T1000 (cell line): Measurements from ENCODE around the gene HENMT1.

ENCODE experiments used
- DNase-seq: peaks from one replicate; lab custom pipeline; 2025; ENCODE audit warnings: mixed read lengths; lab: John Stamatoyannopoulos, UW

HENMT1 gene

DNA sequence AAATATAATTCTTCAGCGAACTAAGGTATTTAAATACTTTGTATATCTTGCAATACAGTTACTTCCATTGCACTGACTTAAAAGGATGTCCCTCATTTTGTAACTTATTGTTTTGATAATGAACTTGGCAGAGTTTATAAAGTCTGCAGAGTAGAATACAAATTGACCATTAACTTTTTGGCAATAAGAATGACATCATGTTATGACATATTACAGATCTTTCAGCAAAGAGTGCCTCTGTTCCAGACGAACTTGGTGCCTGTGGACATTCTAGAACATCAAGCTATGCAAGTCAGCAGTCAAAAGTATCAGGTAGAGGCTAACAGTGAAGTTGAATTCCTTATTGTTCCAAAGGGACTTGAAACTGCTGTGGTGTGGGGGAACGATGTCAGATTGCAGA is 32.9 kb downstream of the HENMT1 start:
- no peak for DNase-seq

DNA sequence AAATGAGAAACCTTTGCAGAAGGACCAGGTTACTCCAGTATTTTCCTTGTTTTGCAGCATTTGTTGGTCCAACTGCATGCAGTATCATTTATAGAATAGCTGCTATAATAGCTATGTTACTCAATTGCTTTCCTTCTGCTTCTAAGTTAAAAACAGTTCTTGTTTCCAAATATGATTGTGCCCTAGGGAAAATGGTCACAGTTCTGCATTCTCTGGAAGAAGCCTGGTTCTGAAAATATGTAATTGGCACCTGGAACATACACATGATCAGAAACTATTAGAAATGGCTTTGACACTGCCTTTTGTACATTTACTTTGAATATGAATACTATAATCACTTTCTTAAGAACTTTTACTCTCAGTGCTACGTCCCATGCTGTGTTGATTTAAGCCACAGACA is 33.6 kb downstream of the HENMT1 start:
- DNase-seq, result no peak

DNA sequence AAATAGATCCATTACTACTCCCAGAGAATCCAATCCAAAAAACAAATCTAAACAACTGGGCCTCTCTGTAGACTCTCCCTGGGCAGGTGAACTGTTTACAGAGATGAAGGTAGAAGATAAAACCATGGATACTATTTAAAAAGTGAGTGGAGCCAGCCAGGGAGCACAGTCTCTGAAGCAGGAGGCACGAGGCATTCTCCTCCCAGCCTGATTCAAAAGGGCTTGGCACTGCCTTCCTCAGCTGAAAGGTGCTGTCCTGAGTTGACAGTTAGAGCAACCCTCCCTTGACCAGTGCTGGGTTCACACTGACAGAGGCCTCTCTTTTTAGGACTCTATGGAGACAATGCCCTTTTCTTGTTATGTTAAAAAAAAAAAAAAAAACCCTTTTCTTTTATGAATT is 36.8 kb downstream of the HENMT1 start:
- no peak for DNase-seq

DNA sequence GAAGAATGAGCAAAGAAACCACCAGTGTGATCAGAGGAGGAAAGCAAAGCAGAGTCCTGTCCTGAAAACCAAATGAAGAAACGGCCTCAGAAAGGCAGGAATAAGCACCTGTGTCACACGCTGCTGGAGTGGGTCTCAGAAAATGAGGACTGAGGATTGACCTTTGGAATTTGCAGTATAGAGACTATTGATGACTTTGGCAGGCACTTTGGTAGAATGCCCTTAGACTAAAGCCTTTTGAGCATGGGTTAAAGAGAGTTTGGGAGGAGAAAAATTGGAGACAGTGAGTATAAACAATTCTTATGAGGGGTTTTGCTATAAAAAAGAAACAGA is 43.2 kb downstream of the HENMT1 start:
- no peak for DNase-seq

DNA sequence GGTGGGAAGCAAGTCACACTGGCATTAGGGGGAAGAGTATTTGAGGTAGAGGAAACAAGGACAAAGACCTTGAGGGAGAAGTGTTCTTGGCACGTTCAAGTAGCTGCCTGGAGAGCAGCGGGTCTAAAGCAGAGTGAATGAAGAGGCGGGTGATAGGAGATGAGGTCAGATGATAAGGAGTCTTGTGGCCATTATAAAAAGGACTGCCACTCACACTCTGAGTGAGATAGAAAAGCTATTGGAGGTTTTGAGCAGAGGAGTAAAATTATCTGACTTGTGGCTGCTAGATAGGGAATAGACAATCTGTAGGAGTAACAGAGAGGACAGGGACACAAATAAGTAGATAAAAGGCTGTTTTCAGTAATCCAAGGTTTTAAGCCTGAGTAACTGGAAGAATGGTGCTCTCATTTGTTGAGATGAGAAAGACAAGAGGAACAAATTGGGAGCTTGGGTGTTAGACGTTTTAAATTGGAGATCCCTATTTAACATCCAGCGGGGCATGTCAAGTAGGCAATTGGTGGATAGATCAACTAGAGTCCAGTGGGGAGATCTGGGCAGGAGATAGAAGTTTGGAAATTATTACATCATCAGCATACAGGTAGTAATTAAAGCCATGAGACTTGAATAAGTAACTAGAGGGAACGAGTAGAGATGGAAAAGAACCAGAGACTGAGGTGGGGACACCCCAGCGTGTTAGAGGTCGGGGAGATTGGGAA is 43.7 kb downstream of the HENMT1 start:
- no peak for DNase-seq

DNA sequence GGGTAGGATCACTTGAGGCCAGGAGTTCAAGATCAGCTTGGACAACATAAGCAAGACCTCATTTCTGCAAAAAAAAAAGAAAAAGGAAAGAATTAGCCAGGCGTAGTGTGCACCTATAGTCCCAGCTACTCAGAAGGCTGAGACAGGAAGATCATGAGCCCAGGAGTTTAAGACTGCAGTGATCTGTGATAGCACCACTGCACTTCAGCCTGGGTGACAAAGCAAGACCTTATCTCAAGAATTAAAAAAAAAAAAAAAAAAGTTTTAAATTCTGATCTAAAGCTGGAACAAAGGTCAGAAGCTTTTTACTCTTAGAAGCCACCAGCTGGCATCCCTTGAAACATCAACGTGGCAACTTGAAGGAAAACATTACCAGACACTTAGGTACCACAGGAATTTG is 45.3 kb downstream of the HENMT1 start:
- DNase-seq, result no peak

DNA sequence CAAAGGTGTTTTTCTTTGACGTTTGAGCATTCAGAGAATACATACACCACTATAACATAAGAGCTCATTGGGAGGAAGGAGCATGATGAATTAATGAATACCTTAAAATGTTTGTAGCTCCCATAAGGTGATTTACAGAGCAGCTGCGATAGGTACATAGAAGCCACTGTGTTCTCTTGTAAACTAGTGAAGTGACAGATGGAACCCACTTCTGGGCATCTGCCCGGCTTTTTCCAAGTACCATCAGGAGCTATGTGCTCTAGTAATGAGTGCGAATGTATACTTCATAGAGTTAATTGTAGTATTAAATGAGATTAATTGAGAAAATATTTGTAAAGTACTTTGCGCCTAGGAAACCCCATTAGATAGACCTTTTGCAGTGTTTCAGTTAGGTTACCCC is 48.4 kb downstream of the HENMT1 start:
- no peak for DNase-seq

DNA sequence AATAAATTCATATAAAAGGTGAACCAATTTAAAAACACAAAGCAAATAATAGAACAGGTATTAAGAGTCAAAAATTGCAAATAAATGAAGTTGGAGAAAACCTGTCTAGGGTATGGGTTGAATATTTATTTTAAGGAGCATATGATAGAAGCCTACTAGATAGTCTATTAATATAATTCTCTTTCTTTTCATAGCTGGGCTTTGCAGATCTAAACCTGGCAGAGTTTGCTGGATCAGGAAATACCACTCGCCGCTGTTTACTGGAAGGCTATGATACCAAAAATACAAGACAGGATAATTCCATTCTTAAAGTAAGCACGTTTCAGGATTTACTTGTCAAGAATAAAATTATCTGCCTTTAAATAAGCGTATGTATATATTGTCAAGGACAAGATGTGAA is 48.9 kb downstream of the HENMT1 start:
- DNase-seq, result no peak

DNA sequence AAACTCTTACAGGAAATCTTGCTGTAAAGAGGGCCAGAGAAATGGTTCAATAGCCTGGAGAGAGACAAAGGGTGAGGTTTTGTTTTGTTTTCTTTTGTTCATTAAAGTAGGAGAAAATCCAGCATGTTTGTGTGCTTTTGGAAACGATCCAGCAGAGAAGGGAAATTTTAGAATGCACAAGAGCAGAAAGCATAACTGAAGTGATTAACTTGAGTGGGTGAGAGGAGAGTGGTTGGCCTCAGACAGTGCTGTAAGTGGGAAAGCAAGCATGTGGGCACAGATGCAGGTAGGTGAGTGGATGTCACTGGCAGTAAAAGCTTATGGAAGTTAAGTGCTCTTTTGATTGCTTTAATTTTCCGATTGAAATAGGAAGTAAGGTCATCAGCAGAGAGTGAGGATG is 50.8 kb downstream of the HENMT1 start:
- DNase-seq, result no peak

DNA sequence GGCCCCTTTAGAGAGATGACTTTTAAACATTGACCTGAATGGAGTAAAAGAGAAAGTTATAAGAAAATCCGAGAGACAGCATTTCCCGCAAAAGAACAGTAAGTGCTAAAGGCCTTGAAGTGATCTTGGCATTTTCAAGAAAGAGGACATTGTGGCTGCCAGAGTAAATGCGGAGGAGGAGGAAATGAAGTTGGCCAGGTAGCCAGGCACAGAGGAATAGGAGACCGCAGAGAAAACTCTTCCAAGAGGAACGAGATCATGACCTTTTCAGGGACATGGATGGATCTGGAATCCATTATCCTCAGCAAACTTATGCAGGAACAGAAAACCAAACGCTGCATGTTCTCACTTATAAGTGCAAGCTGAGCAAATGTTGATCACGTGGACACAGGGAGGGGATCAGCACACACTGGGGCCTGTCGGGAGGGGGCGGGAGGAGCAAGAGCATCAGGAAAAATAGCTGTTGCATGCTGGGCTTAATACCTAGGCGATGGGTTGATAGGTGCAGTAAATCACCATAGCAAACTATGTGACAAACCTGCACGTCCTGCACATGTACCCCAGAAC is 51.3 kb downstream of the HENMT1 start:
- DNase-seq, result no peak

DNA sequence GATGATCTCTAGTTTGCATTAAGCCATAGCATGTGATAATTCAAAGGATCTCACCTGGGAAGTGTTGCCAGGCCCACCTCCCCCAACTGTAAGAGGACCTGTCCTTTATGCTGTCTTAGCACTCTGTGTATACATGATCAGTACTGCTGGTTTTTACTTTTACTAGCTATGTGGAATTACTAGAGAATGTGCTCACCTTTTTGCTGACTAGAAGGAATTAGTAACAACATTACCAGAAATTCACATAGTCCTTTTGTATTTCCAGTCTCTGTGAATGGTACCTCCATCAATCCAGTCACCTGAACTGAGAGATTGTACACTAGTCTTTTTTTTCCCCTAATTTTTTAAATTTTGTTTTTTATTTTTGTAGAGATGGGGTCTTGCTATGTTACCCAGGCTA is 54.4 kb downstream of the HENMT1 start:
- DNase-seq, result no peak

DNA sequence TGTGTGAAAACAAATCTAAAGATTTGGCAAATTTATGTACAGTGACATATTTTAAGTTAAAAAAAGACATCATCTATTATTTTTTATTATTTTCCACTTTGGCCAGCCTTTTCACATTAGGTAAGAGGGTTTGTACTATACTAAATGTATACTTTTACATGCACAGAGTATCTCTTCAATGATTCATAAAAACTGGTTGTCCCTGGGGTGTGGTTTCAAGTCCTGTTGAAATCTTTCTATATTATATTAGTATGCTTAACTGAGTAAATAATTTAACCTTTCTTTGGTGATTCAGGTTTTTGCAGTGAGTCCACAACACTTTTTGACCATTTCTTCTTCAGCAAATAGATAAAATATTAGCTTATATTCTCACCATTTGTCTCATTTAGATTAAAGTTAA is 55.3 kb downstream of the HENMT1 start:
- no peak for DNase-seq

DNA sequence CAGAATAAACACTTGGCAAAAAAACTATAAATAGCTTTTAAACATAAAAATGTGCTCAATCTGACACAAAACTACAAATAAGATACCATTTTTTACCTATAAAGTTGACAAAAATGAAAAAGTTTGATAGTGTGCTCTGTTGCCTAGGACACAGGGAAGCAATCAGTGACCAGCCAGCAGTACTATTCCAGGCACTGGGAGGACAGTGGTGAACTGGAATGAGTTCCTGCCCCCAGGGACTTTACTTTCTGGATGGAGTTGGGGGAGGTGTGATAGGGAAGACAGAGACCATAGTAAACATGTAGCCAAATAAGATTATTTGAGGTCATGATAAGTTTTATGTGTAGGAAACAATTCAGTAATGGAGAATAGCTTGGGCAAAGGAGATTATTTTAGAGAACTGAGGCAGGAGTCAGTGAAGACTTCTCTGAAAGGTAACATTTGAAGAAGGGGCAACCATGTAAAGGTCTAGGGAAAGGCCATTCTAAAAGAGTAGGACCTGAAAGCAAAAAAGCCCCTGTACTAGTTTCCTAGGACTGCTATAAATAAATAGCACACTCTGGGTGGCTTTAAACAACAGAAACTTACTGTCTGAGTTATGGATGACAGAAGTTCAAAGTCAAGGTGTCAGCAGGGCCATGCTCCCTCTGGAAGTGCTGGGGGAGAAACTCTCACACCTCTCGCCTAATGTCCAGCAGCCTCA is 59.0 kb downstream of the HENMT1 start:
- DNase-seq, result no peak

DNA sequence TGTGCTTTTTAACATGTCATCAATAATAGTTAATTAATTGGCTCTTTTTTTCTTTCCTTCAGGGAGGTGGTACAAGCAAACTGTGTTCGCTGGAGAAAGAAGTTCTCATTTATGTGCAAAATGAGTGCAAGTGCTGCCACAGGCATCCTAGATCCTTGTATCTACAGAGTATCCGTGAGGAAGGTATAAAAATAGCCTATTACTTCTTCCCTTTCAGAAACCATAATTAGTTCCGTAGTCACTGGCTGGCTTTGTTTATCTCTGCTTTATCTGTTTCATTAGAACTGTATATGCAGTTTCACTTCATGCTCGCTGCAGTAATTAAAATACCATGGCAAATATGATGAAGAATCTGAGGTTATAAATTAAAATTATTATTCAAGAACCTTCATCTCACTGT is 60.4 kb downstream of the HENMT1 start:
- no peak for DNase-seq

DNA sequence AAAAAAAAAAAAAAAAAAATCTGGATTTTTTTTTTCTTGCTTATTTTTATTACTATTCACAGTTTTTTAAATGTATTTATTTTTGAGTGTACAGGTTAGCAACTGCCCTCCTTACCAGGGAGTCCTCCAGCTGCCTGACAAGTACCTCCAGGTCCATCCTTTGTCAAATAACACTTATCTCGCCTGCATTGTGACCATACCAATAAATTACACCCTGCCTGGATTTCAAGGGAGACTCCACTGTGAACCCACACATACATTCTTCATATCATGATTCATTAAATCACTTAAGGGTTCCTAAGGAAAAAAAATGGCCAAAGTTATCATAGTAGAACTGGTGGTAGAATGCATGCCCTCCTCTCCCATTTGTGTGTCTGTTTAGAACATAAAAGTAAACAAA is 62.6 kb downstream of the HENMT1 start:
- DNase-seq, result no peak
